Measurements from ENCODE around the gene RNF114. TPM values are rescaled to one million over a fixed set of nuclear protein-coding genes. Genes with fewer than 3 reads are reported as not detected.
"Not testable (repeated sequence)": the region's sequence is repeated elsewhere in the genome, so short reads cannot be mapped to it uniquely, and the experiment has no call there.

RNF114 gene
- polyA plus RNA-seq, 1 donor: 43.0 TPM

DNA sequence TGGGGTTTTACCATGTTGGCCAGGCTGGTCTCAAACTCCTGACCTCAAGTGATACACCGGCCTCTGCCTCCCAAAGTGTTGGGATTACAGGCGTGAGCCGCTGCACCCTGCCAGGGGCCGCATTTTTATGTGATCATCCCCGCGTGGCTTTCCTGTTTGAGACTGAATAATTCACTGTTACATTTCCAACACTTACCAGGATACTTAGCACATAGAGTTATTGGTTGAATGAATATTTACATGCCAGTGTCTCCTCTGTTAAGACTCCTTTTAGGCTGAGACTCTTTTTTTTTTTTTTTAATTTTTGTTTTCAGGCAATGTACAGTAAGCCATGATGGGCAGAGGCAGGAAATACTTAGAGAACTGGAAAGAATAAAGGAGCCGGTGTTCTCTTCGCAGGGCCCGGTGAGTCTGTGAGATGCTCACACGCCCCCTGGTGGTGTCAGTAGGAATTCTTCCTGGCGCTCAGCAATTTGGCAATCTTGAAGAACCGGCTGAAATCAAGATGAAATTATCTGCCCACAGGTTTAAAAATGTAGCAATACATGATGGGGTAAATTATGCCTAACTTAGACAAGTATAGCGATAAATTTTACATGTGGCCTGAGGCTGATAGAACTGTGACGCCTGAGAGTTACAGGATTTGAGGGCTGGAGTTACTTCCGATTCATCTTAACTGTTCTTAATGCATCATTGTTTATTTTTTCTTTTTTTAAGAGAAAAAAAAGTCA, 7.6 kb upstream of the RNF114 start:
- peak; percentile 84 for DNase-seq

DNA sequence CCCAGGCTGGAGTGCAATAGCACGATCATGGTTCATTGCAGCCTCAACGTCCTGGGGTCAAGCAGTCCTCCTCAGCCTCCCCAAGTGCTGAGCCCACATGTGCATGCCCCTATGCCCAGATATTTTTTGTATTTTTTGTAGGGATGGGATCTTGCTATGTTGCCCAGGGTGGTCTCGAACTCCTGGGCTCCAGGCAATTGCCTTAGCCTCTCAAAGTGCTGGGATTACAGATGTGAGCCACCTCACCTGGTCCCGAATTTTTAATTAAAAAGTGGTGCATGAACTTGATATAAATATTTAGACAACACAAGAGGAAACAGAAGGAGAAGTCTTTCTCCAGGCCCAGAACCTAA, 7.1 kb upstream of the RNF114 start:
- DNase-seq: no peak

DNA sequence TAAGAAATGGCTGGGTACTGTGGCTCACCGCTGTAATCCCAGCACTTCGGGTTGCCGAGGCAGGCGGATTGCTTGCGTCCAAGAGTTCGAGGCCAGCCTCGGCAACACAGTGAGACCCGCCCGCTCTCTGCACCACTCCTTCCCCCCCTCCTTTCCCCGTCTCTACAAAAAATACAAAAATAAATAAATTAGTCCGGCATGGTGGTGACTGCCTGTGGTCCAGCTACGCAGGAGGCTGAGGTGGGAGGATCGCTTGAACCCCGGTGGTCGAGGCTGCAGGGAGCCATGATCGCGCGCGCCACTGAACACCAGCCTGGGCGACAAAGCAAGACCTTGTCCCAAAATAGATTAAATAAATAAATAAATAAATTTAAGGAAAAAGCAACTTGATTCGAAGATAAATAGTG, 448 bp upstream of the RNF114 start:
- no peak for DNase-seq

DNA sequence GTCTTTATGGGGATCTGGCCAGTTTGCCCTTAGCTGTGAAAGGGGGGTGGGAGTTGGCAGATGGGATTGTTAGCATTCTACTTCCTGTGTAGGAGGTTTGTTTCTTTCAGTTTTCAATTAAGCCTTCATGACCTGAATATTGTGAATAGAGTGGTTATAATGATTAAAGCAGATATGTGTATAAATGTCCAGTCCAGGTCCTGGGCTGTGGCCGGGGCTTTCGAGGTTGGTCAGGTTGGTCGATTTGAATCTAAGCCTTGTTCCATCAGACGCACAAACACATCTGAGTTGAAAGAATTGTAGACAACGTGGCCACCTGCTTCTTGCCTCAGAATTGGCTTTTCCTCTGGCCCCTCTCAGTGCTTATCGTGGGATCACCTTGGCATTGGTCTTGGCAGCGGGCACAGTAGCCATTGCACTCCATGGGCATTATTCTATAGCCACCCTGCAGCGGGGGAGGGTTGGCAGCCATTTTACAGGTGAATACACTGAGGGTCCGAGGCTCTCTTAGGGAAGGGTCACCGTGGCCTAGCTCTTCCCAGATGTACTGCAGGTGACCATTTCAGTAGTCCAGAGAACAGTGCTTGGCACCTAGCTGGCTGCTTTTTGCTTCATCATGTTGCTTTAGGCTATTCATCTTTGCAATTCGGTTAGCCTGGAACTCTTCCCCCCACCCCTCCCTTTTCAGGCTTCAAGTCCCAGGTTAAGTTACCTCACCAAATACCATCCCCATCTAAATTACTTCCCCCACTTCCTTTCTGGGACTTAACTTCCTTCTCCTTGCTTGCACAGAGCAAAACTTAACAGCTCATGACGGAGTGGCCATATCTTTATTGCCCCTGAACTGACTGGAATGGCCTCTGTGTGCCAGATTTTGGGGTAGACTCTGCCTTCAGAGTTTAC, 1.1 kb downstream of the RNF114 start:
- no peak for DNase-seq

DNA sequence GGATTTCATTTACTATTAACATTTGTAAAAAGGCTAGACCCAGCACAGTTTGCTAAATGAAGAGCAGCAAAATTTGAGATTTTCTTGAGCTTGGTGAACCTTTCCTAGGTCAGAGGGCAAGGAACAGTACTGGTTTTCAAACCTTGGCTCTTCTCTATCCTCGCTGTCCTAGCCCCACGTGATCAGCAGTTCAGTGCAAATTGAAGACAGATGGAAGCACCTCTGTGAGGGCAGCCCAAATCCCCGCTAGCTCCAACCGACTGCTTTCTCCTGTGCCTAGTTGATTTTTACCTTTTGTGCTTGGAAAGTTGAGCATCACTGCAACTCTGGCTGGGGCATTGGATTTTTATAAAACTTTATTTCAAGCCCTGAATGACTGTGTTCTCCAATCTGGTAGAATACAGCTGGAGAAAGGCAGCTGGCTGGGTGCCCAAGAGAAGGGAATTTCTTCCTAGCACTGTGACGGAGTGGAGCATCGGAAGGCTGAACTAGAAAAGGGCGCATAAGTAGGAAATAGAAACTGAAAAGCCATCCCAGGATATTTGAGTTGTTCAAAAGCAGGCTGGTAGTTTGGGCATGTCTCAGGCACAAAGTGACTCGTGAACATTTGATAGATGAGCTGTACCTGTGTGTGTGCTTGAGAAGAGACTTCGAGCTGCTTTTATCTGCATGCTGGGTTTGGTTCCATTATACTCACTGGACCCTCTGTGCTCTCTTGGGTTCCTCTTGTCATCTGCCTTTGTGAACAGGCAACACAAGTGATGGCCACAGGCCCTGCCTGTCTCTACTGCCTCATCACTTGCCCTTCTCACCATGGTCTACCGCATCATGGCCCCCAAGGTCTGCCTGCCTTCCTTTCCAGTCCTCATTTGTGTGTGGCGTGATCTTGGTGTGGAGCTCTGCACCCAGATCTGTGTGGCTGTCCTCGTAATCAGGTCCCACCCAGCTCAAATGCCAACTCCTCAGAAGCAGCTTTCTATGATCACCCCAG, 2.3 kb downstream of the RNF114 start:
- DNase-seq: peak; percentile 74

DNA sequence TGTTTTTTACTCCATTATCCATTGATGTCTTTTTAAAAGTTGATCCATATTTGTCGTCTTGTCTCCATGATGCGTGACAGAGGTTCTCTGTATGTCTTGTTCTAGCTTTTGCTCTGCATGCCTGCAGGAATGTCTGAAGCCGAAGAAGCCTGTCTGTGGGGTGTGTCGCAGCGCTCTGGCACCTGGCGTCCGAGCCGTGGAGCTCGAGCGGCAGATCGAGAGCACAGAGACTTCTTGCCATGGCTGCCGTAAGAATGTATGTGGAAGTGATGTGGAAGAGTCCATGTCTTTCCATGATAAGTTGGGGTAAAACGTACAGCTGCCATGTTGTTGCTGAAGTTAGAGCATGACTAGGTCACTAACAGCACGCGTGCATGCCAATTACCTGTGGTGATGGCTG, 5.3 kb downstream of the RNF114 start:
- DNase-seq: no peak

DNA sequence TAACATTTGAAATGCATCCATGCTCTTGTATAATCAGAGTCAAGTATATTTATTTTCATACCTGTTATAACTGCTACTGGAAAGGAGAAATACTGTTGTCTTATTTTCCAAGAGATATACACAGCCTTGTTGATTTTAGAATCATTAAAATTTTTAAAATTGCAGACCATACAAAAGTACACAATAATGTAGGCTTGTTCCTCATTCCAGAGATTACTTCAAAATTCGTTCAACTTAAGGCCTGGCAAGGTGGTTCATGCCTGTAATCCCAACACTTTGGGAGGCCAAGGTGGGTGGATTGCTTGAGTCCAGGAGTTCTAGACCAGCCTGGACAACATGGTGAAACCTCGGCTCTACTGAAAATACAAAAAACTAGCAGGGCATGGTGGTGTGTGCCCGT, 6.1 kb downstream of the RNF114 start:
- no peak for DNase-seq

DNA sequence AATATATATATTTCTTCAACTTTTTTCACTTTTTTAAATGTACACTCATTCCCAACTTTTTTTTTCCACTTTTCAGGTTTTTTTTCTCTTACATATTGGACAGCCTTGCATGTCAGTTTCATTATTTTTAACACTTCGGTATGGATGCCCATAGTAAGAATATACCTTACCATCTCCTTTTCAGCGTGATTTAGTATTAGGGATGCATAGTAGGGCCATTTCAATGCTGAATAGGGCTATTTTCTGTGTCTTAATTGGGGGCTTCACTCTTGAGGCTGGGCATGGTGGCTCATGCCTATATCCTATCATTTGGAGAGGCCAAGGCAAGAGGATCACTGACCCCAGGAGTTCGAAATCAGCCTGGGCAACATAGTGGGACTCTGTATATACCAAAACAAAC, 6.7 kb downstream of the RNF114 start:
- no peak for DNase-seq

DNA sequence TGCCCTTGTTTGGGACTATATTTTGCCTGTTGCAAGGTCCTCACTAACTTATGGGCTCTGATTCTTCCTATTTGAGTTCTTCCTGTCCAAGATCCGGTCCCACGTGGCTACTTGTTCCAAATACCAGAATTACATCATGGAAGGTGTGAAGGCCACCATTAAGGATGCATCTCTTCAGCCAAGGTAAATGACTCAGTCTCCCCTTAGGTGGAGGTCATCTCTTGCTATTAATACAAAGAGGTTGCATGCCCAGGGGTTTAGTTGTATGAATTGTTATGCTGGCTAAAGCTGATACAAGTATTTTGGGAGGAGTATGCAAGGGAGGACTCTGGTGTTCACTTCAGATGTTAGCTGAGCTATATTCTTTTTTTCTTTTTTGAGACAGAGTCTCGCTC, 9.1 kb downstream of the RNF114 start:
- no peak for DNase-seq

DNA sequence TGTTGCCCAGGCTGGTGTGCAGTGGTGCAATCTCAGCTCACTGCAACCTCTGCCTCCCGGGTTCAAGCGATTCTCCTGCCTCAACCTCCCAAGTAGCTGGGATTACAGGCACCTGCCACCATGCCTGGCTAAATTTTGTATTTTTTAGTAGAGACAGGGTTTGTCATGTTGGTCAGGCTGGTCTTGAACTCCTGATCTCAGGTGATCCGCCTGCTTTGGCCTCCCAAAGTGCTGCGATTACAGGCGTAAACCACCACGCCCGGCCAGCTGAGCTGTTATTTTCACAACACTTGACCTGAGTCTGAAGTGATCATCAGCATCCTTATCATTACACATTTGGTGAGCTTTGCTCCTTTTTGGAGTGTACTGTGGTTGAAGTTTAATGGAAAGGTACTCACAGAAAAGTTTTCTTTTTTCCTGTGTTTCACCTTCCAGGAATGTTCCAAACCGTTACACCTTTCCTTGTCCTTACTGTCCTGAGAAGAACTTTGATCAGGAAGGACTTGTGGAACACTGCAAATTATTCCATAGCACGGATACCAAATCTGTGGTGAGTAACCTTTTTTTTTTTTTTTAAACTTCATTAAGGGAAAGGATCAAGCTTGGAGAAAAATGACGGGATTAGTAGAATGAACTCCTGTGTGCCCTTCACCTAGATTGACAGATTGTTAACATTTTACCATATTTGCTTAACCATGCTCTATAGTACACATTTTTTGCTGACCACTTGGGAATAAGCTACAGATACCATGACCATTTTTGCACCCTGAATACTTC, 9.7 kb downstream of the RNF114 start:
- no peak for DNase-seq

DNA sequence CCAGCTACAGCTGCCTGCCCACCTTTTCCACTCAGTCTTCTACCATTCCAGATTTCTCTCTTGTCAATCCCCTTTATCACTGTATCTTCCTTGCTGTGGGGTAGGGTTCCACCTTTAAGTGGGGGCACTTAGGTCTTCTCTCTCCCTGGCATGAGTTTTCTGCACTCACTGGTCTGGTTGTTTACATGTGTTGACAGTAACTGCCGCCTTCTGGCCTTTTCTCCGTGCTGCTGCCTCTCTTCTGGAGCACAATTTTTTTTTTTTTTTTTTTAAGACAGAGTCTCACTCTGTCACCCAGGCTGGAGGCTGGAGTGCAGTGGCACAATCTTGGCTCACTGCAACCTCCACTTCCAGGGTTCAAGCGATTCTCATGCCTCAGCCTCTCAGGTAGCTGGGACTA, 12.0 kb downstream of the RNF114 start:
- DNase-seq: no peak

DNA sequence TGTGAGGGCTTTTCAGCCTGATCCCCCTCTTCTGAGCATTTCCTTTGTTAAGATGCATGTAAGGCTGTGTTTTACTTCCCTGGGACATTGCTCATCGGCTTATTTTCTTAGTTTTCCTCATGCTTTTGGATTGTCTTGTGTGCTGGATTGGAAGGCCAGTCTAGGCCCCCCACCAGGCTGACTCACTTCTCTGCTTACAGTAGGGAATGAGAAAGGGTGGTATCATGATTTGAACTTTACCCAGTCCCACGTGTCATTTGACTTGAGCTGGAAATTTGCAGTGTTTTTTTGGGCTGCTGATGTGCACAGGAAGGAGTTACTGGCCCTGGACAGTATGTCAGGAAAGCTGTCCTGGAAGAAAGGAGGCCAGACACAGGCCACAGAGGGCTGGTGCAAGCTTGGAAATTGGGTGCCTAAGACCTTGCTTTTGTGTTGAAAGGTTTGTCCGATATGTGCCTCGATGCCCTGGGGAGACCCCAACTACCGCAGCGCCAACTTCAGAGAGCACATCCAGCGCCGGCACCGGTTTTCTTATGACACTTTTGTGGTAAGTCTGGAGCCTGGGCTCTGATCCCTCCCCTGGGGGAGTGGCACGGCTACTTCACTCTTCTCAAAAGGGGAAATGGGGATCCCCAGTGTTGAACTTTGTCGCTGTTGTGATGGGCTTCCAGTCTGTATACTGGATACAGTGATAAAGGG, 12.8 kb downstream of the RNF114 start:
- DNase-seq: no peak

DNA sequence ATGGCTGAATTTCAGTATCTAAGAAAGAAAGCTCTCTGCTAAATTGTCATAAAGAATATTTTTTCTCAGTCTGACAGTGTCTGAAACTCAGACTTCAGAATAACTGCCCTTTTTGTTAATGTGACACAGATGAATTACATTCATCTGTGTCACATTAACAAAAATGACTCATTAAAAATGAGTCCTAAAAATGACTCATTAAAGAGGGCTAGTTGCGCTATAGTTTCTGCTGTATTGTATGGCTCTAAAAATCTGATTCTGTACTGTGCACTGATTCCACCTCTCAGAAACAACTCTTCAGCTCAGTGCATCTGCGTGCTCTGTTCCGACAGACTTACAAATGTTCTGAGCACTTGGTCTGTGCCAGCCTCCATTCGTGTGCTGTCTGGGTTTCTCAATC, 15.0 kb downstream of the RNF114 start:
- no peak for DNase-seq

DNA sequence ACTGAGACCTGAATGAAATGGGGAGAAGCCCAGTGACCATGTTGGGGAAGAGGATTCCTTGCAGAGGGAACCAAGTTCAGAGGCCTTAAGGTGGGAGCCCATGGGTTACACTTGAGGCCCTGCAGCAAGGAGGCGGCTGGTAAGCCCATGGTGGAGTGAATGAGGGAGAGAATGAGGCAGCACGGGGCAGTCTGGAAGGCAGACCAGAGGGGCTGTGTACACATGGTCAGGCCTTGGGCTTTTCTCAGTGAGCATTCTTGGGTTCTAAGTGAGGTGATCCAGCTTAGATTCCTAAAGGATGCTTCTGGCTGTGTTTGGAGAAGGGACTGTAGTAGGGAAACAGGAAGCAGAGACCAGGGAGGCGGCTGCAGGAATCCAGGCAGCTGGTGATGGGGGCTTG, 19.0 kb downstream of the RNF114 start:
- no peak for DNase-seq

DNA sequence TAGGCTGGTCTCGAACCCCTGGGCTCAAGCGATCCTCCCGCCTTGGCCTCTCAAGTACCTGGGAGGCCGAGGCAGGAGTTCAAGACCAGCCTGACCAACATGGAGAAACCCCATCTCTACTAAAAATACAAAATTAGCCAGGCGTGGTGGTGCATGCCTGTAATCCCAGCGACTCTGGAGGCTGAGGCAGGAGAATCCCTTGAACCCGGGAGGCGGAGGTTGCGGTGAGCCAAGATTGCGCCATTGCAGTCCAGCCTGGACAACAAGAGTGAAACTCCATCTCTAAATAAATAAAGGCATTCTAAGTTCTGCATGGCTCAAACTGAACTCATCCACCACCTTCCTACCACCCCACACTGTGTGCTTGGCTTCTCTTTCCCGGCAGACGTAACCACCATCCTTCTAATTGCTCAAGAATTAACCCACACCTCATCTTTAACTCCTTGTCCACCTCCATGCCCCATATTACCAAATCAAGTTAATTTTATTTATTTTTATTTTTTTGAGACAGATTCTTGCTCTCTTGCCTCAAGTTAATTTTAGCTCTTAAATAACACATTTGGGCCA, 19.7 kb downstream of the RNF114 start:
- not testable (repeated sequence) for DNase-seq

DNA sequence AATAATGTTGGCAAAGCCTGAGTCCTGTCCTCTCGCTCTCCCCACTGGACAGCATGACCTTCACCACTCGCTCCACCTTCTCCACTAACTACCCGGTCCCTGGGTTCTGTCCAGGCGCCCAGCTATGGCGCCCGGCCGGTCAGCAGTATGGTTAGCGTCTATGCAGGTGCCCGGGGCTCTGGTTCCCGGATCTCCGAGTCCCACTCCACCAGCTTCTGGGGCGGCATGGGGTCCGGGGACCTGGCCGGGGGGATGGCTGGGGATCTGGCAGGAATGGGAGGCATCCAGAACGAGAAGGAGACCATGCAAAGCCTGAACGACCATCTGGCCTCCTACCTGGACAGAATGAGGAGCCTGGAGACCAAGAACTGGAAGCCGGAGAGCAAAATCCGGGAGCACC, 20.5 kb downstream of the RNF114 start:
- DNase-seq: no peak

DNA sequence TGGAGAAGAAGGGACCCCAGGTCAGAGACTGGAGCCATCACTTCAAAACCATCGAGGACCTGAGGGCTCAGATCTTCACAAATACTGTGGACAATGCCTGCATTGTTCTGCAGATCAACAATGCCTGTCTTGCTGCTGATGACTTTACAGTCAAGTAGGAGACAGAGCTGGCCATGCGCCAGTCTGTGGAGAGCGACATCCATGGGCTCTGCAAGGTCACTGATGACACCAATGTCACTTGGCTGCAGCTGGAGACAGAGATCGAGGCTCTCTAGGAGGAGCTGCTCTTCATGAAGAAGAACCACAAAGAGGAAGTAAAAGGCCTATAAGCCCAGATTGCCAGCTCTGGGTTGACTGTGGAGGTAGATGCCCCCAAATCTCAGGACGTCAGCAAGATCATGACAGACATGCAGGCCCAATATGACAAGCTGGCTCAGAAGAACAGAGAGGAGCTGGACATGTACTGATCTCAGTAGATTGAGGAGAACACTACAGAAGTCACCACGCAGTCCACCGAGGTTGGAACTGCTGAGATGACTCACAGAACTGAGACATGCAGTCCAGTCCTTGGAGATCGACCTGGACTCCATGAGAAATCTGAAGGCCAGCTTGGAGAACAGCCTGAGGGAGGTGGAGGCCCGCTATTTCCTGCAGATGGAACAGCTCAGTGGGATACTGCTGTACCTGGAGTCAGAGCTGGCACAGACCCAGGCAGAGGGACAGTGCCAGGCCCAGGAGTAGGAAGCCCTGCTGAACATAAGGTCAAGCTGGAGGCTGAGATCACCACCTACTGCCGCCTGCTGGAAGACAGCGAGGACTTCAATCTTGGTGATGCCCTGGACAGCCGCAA, 21.1 kb downstream of the RNF114 start:
- not testable (repeated sequence) for DNase-seq

DNA sequence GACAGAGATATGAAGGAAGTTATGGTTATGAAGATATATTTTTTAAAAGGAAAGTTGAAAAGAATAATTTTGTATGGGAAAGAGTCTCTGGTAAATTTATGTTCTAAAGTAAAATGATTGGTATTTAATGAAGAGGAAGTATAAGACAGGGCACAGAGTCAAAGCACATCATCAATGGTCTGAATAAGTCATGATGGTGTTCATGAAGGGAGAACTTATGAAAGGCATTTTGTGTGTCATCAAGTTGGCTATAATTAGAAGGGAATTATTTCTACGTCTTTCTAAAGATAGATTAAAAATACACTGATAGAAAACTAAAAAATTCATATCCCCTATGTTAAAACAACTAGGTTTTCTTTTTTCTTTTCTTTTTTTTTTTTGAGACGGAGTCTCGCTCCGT, 25.2 kb downstream of the RNF114 start:
- no peak for DNase-seq

DNA sequence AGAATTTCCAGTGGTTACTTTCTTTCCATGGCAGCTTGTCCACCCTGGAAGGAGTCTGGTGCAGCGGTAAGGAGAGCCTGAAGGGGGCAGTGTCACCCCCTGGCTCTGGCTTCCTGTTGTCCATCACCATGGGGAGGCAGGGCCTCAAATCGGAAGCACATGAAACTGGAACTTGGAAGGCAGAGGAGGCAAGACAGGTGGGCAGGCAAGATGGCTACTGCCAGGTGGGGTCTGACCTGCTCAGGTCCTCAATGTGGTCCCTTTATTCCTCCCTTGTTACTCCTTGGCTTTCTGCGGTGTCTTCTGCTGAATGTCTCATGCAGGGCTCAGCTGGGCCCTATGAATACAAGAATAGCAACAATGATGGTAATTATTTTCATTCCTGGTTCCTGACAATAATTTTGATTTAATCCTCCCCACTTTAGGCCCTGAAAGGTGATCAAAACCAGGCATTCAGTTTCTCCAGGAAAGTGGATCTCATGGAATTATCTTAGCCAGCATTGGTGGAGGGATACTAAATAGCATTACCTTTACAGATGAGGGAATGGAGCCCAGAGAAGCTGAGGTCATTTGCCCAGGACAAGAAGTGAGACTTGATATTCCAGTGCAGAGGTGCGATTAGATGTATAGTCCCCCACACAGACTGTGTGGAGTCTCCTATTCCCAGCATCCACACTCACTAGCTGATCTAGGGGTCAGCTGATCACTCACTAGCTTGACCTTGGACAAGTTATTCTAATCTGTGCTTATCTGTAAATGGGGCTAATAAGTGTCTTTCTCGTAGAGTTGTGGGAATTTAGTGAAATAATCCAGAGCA, 29.0 kb downstream of the RNF114 start:
- DNase-seq: no peak

Data from hindlimb muscle (tissue), 1 donor.